Duodenal mucosa (tissue), 2 donors: ENCODE data around the gene NFATC1.

Experiments used
- H3K27ac ChIP-seq: one replicate; pipeline ENCODE4 v1.7.0; 2013; ENCODE audit warnings: low read depth, low read length
- H3K27me3 ChIP-seq, 2 donors: one replicate each; pipeline ENCODE4 v1.7.0; 2013; ENCODE audit warnings: low read length in 2 of 2, control low read depth in 1 of 2; ENCODE audit not compliant: insufficient read depth in 2 of 2, control insufficient read depth in 1 of 2
- H3K36me3 ChIP-seq, 2 donors: one replicate each; pipeline ENCODE4 v1.7.0; 2013; ENCODE audit warnings: low read length in 2 of 2, control low read depth in 1 of 2; ENCODE audit not compliant: insufficient read depth in 2 of 2, control insufficient read depth in 1 of 2
- H3K4me1 ChIP-seq, 2 donors: one replicate each; pipeline ENCODE4 v1.7.0; 2013; ENCODE audit warnings: low read length in 2 of 2, control low read depth in 1 of 2; ENCODE audit not compliant: insufficient read depth in 2 of 2, control insufficient read depth in 1 of 2
- H3K4me3 ChIP-seq, 2 donors: one replicate each; pipeline ENCODE4 v1.7.0; 2013; ENCODE audit warnings: low read length in 2 of 2, low read depth in 1 of 2
- H3K9ac ChIP-seq, 2 donors: one replicate each; pipeline ENCODE4 v1.7.0; 2013; ENCODE audit warnings: low read length in 2 of 2, low read depth in 1 of 2
- H3K9me3 ChIP-seq, 2 donors: one replicate each; pipeline ENCODE4 v1.7.0; 2013; ENCODE audit warnings: low read length in 2 of 2, control low read depth in 1 of 2; ENCODE audit not compliant: control insufficient read depth in 1 of 2

Gene NFATC1

DNA sequence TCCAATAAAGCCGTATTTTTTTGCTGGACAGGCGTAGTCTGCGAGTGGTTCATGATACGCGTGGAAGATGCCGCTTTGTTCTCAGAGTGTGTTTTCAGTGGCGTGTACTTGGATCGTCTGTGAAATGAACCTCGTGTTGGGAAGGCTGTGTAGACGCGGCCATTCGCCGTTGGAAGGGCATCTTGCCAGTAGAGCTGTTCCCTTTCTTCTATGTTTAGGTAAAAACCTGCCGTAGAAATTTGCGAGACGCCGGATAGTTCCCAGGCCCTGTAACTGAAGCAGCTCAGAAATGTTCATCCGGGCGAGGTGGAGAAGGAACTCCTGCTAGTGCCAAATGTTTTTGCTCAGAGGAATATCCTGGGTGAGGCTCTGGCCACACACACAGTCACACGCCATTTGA, 133.6 kb downstream of the NFATC1 start:
- no peaks in the 10 kb centered on the region for H3K9me3 ChIP-seq
- no peak overlapping the region for H3K9ac ChIP-seq
- H3K27ac ChIP-seq, result no peak overlapping the region
- H3K4me3 ChIP-seq, result no peak overlapping the region
- no peaks in the 10 kb centered on the region for H3K4me1 ChIP-seq
- peaks cover 0 to 3% of the 10 kb centered on the region in 2 donors for H3K27me3 ChIP-seq
- H3K36me3 ChIP-seq, result peaks cover 0 to 6% of the 10 kb centered on the region in 2 donors

DNA sequence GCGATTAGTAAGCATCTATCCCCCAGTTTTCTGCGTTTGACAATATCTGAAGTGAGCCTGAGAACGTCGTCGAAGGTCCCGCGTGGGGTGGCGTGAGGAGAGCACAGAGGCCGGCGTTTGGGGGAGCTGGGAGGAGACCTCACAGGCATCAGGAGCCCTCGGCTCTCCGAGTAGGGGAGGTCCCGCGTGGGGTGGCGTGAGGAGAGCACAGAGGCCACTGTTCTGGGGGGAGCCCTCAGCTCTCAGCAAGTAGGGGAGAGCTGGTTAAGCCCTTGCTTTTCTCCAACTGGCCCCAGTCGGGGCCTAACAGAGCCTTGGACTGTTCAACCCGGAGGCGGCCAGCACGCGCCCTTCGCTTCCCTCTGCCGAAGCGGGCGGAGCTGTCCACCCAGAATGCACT, 134.3 kb downstream of the NFATC1 start:
- no peak overlapping the region for H3K27ac ChIP-seq
- H3K9ac ChIP-seq, result no peak overlapping the region
- no peaks in the 10 kb centered on the region for H3K4me1 ChIP-seq
- H3K27me3 ChIP-seq, result peaks cover 0 to 3% of the 10 kb centered on the region in 2 donors
- H3K9me3 ChIP-seq, result no peaks in the 10 kb centered on the region
- peaks cover 0 to 6% of the 10 kb centered on the region in 2 donors for H3K36me3 ChIP-seq
- H3K4me3 ChIP-seq, result no peak overlapping the region

DNA sequence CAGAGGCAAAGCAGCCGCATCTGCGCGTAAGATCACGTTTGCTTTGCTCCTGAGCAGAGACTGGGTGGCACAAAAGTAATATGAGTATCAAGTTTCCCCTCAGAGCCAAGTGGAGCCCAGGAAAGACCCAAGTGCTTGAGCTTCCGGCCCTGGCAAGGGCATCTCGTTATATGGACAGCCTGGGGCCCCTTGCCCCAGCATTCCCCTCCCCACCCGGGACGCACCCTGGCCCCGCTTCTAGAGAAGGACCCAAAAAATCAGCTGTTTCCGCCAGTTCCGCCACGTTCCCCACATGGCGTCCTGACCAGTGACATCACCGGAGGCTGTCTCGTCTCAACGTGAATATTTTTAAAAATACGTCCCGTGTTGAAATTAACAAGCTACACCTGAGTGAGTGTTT, 135.1 kb downstream of the NFATC1 start:
- no peak overlapping the region for H3K9ac ChIP-seq
- no peaks in the 10 kb centered on the region for H3K9me3 ChIP-seq
- peaks cover 0 to 6% of the 10 kb centered on the region in 2 donors for H3K36me3 ChIP-seq
- no peaks in the 10 kb centered on the region for H3K4me1 ChIP-seq
- no peak overlapping the region for H3K27ac ChIP-seq
- H3K27me3 ChIP-seq, result peaks cover 0 to 3% of the 10 kb centered on the region in 2 donors
- H3K4me3 ChIP-seq, result no peak overlapping the region

DNA sequence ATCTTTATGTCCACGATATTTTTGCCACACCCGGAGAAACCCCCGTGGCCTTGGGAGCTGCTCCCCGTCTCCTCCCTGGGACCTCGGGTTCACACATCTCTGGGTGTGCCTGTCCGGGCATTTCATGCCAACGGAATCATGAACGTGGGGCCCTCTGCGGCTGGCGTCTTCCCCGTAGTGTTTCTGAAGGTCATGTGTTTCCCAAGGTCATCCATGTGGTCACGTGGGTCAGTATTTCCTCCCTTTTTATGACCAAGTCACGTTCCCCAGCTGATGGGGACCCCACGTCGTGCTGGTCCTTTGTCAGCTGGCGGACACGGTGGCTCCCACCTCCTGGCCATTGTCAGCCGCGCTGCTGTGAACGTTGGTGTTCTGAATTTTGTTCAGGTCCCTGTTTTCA, 135.7 kb downstream of the NFATC1 start:
- Histone ChIP-seq H3K4me3 (no peak overlapping the region), H3K36me3 (peaks cover 0 to 6% of the 10 kb centered on the region in 2 donors), H3K9ac (no peak overlapping the region), H3K9me3 (no peaks in the 10 kb centered on the region), H3K4me1 (no peaks in the 10 kb centered on the region), H3K27me3 (peaks cover 0 to 3% of the 10 kb centered on the region in 2 donors), H3K27ac (no peak overlapping the region)

DNA sequence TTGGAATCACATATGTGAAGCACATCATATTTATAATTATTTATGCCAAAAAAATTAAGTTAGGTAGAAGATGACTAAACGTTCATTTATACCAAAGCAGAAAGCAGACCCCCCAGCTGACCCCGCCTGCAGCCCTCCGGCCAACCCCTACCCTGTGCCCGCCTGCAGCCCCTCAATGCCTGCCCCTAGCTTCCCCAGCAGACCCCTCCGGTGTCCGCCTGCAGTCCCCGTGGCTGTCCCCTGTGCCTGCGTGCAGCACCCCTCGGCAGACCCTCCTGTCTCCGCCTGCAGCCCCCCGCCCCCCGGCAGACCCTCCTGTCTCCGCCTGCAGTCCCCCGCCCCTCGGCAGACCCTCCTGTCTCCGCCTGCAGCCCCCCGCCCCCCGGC, 136.2 kb downstream of the NFATC1 start:
- no peak overlapping the region for H3K4me3 ChIP-seq
- no peaks in the 10 kb centered on the region for H3K9me3 ChIP-seq
- H3K9ac ChIP-seq, result no peak overlapping the region
- H3K4me1 ChIP-seq, result no peaks in the 10 kb centered on the region
- H3K27me3 ChIP-seq, result peaks cover 0 to 3% of the 10 kb centered on the region in 2 donors
- H3K36me3 ChIP-seq, result peaks cover 0 to 6% of the 10 kb centered on the region in 2 donors
- no peak overlapping the region for H3K27ac ChIP-seq

DNA sequence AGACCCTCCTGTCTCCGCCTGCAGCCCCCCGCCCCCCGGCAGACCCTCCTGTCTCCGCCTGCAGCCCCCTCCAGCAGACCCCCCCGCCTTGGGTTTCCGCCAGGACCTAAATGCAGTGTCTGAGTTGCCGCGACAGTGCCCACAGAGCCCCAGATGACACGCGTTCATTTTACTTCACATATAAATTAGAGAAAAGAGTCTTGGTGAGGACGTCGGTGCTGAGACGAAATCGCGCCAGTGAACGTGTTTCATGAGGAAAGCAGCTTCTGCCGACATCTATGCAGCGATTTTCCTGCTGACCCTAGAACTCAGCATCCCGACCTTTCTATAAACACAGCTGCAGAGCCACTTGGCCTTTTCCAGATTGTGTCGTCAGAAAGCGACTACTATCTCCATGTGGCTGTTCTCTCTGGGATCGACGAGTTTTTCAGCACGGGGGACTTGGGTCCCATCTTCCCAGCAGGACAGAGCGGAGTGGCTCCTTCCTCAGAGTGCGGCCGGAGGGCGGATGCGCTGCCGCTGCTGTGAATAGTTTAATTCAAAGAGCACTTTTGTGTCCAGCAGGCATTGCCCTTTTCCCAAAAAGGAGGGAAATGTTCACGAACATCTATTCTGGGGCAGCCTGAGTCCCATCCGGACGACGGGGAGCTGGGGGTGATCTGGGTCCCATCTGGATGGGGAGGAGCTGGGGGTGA, 136.7 kb downstream of the NFATC1 start:
- Histone ChIP-seq H3K9ac (no peak overlapping the region), H3K9me3 (no peaks in the 10 kb centered on the region), H3K27me3 (peaks cover 0 to 3% of the 10 kb centered on the region in 2 donors), H3K4me3 (no peak overlapping the region), H3K27ac (no peak overlapping the region), H3K36me3 (peaks cover 0 to 6% of the 10 kb centered on the region in 2 donors), H3K4me1 (no peaks in the 10 kb centered on the region)

DNA sequence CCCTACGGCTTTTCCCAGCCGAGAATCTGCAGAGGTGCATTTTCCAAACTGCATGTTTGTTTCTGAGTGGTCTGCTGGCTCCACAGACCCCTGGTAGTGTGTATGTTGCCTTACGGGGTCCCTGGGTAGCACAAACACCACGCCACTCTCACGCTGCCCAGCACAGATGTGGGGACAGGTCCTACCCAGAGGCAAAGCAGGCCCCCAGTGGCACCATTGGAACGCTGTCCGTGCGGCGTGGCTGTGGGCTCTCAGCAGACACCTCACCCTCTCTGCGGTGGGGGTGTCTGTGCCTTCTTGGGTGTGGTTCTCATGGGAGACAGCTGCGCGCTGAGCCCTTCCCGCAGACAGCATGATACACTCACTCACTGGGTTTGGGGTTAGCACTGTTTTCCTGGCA, 137.4 kb downstream of the NFATC1 start:
- H3K27me3 ChIP-seq, result peaks cover 0 to 3% of the 10 kb centered on the region in 2 donors
- no peak overlapping the region for H3K4me3 ChIP-seq
- H3K4me1 ChIP-seq, result no peaks in the 10 kb centered on the region
- no peak overlapping the region for H3K27ac ChIP-seq
- no peaks in the 10 kb centered on the region for H3K9me3 ChIP-seq
- H3K9ac ChIP-seq, result no peak overlapping the region
- peaks cover 0 to 5% of the 10 kb centered on the region in 2 donors for H3K36me3 ChIP-seq

DNA sequence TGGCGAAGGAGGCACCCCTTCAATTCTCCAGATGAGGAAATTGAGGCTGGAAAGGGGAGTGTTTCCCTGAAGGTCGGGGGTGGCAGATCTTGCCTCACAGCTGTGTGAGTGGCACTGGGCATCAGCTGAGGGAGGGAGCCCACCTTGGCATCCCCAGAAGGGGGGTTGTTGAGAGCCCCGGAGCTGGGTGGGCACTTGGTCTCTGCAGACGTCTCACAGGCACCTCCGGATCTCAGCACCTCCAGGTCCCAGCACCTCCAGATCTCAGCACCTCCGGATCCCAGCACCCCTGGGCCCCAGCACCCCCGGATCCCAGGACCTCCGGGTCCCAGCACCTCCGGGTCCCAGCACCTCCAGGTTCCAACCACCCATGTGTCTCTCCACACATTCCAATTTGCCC, 137.9 kb downstream of the NFATC1 start:
- H3K9me3 ChIP-seq, result no peaks in the 10 kb centered on the region

DNA sequence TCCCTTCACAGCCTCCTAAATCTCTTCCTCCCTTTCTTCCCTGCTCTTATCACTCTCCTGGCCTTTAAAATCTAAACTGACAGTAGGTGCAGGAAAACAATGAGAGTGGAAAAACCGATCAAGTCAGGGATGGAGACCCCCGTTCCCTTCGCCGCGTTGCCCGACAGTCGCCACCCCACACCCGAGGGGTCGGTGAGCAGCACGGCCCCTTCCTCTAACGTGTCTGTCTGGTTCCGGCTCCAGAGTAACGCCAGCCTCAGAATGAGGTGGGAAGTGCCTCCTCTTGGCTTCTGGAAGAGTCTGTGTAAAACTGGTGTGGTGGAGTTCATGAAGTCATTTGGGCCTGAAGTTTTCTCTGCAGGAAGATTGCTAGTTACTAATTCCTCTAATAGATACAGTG, 138.6 kb downstream of the NFATC1 start:
- no peaks in the 10 kb centered on the region for H3K27me3 ChIP-seq
- no peak overlapping the region for H3K4me3 ChIP-seq
- no peaks in the 10 kb centered on the region for H3K36me3 ChIP-seq
- no peaks in the 10 kb centered on the region for H3K4me1 ChIP-seq
- H3K9me3 ChIP-seq, result no peaks in the 10 kb centered on the region
- no peak overlapping the region for H3K27ac ChIP-seq
- H3K9ac ChIP-seq, result no peak overlapping the region

More for the DNA sequence above, 137.9 kb downstream of the NFATC1 start:
- Histone ChIP-seq H3K9ac (no peak overlapping the region), H3K4me1 (no peaks in the 10 kb centered on the region), H3K27me3 (no peaks in the 10 kb centered on the region), H3K4me3 (no peak overlapping the region), H3K36me3 (peaks cover 0 to under 1% of the 10 kb centered on the region in 2 donors), H3K27ac (no peak overlapping the region)

DNA sequence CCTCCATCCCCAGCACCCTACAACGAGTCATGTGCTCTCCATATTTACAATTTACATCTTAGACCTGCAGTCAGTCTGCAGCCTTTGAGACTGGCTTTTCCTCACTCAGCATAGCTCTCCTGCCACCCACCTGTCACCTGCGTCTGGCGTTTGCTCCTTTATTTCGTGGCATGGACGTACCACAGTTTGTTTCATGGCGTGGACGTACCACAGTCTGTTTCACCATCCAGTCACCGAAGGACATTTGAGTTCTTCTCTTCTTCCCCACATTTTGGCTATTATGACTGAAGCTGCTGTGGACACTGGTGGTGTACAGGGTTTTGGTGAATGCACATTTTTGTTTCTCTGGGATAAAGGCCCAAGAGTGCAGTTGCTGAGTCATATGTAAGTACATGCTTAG, 142.0 kb downstream of the NFATC1 start:
- Histone ChIP-seq H3K27ac (no peak overlapping the region), H3K9ac (no peak overlapping the region), H3K4me3 (no peak overlapping the region), H3K36me3 (no peaks in the 10 kb centered on the region), H3K27me3 (no peaks in the 10 kb centered on the region), H3K9me3 (no peaks in the 10 kb centered on the region), H3K4me1 (no peaks in the 10 kb centered on the region)
